HCT116 (cell line): Measurements from ENCODE around the gene TMTC2. TPM values are rescaled to one million over a fixed set of nuclear protein-coding genes. Genes with fewer than 3 reads are reported as not detected.

ENCODE experiments used
- ATAC-seq: fragments of 200-7000 bp; cut with Tn5 transposase; 2 replicates; pipeline ENCODE4 v1.9.1; 2020; ENCODE audit warnings: mild to moderate bottlenecking, moderate library complexity
- BruUV-seq: library from RNA; stranded (reverse); fragments of 400-500 nt; replicated peaks from 2 replicates; lab custom pipeline; 2021; lab: Mats Ljungman, UMichigan
- CTCF ChIA-PET: fragments of 300-600 bp; sonication (Branson Sonifier 250); formaldehyde crosslinking; loops from one replicate; lab custom pipeline; 2021; ENCODE audit warnings: antibody characterized with exemption; lab: Charles Lee
- POLR2A ChIA-PET: fragments of 300-600, 350-600 bp; sonication (Branson Sonifier 250); formaldehyde crosslinking; loops from one replicate; lab custom pipeline; 2021; ENCODE audit warnings: antibody characterized with exemption; lab: Charles Lee
- RAD21 ChIA-PET, 2 experiments: fragments of 300-600 bp; sonication (Branson Sonifier 250); formaldehyde crosslinking; loops; one replicate each; lab custom pipeline; 2023; ENCODE audit warnings: low total read pairs in 2 of 2; ENCODE audit not compliant: uncharacterized antibody in 2 of 2, unreplicated experiment in 2 of 2, low non-redundant PET in 1 of 2; lab: Charles Lee
- DNase-seq: peaks from one replicate; pipeline ENCODE4 v3.0.0-alpha.2; 2010; ENCODE audit warnings: low read depth, low spot score
- H2AFZ ChIP-seq: fragments of 200-600 bp; shearing (Covaris generic), sonication (generic); 2 replicates; pipeline ENCODE4 v1.6.1; 2017; ENCODE audit warnings: low read depth, mixed run types, mixed read lengths, antibody characterized with exemption, low read length; ENCODE audit not compliant: poor library complexity, severe bottlenecking
- H3K27ac ChIP-seq: 2 replicates; pipeline ENCODE4 v1.5.1; 2012; ENCODE audit warnings: low read depth, low read length
- H3K27me3 ChIP-seq: fragments of 200-600 bp; sonication (generic); 2 replicates; pipeline ENCODE4 v1.6.1; 2016; ENCODE audit warnings: mixed run types, low read length, mixed read lengths; ENCODE audit not compliant: insufficient read depth
- H3K36me3 ChIP-seq, 2 experiments: fragments of 200-500 bp in 1 of 2; fragments of 200-600 bp in 1 of 2; sonication (Bioruptor generic) in 1 of 2; sonication (generic) in 1 of 2; 2 replicates each; pipeline versions ENCODE4 v1.5.1 to v1.6.1; 2014 to 2016; ENCODE audit warnings: low read length in 2 of 2, inconsistent platforms in 1 of 2, mixed read lengths in 1 of 2, mixed run types in 1 of 2; ENCODE audit not compliant: insufficient read depth in 2 of 2, control insufficient read depth in 1 of 2
- H3K4me1 ChIP-seq, 2 experiments: fragments of 200-600 bp in 1 of 2; sonication (generic) in 1 of 2; 2 replicates each; pipeline versions ENCODE4 v1.5.1 to v1.6.1; 2012 to 2017; ENCODE audit warnings: low read length in 2 of 2, inconsistent platforms in 1 of 2, mild to moderate bottlenecking in 1 of 2, mixed read lengths in 1 of 2, mixed run types in 1 of 2, moderate library complexity in 1 of 2; ENCODE audit not compliant: insufficient read depth in 2 of 2, control insufficient read depth in 1 of 2
- H3K4me2 ChIP-seq: fragments of 200-600 bp; sonication (generic); 2 replicates; pipeline ENCODE4 v1.6.1; 2017; ENCODE audit warnings: mixed run types, low read length, mixed read lengths
- H3K4me3 ChIP-seq, 2 experiments: fragments of 200-600 bp in 1 of 2; sonication (generic) in 1 of 2; replicated peaks in 1 of 2; 2 replicates each; pipeline ENCODE4 v1.5.1; 2011 to 2016; ENCODE audit warnings: low read length in 2 of 2, control low read depth in 1 of 2, low read depth in 1 of 2, mild to moderate bottlenecking in 1 of 2, mixed read lengths in 1 of 2, mixed run types in 1 of 2
- H3K79me2 ChIP-seq: fragments of 200-600 bp; sonication (generic); 2 replicates; pipeline ENCODE4 v1.6.1; 2017; ENCODE audit warnings: mild to moderate bottlenecking, mixed run types, low read length, moderate library complexity, mixed read lengths; ENCODE audit not compliant: insufficient read depth
- H3K9ac ChIP-seq: fragments of 200-600 bp; sonication (generic); 2 replicates; pipeline ENCODE4 v1.6.1; 2016; ENCODE audit warnings: low read length, mixed read lengths
- H3K9me2 ChIP-seq: fragments of 200-600 bp; sonication (generic), shearing (Covaris generic); 2 replicates; pipeline ENCODE4 v1.6.1; 2017; ENCODE audit warnings: mixed run types, mild to moderate bottlenecking, moderate library complexity; ENCODE audit not compliant: insufficient read depth
- H3K9me3 ChIP-seq, 2 experiments: fragments of 200-500 bp in 1 of 2; fragments of 200-600 bp in 1 of 2; sonication (Bioruptor generic) in 1 of 2; sonication (generic) in 1 of 2; 2 replicates each; pipeline ENCODE4 v1.6.1; 2014 to 2017; ENCODE audit warnings: low read length in 2 of 2, mixed read lengths in 2 of 2, inconsistent platforms in 1 of 2, low read depth in 1 of 2, mild to moderate bottlenecking in 1 of 2, mixed run types in 1 of 2, moderate library complexity in 1 of 2; ENCODE audit not compliant: control insufficient read depth in 1 of 2, insufficient read depth in 1 of 2
- H4K20me1 ChIP-seq: fragments of 200-600 bp; sonication (generic), shearing (Covaris generic); 2 replicates; pipeline ENCODE4 v1.6.1; 2017; ENCODE audit warnings: mixed run types, mild to moderate bottlenecking, moderate library complexity; ENCODE audit not compliant: insufficient read depth
- CBX3 ChIP-seq: IDR thresholded peaks from 2 replicates; pipeline ENCODE4 v1.6.1; 2012; ENCODE audit warnings: low read depth
- CEBPB ChIP-seq: IDR thresholded peaks from 2 replicates; pipeline ENCODE4 v1.6.1; 2012; ENCODE audit warnings: low read depth
- CTCF ChIP-seq, 3 experiments: fragments of 200-600 bp in 1 of 3; sonication (generic) in 1 of 3; IDR thresholded peaks in 2 of 3; conservative IDR thresholded peaks in 1 of 3; 2 replicates each; pipeline ENCODE4 v1.5.1; 2012 to 2017; ENCODE audit warnings: low read depth in 2 of 3, low read length in 2 of 3, antibody characterized with exemption in 1 of 3, borderline replicate concordance in 1 of 3, control low read depth in 1 of 3, mild to moderate bottlenecking in 1 of 3, mixed read lengths in 1 of 3, mixed run types in 1 of 3, moderate library complexity in 1 of 3; ENCODE audit not compliant: insufficient read depth in 1 of 3
- EZH2 ChIP-seq: fragments of 200-600 bp; sonication (generic); IDR thresholded peaks from 2 replicates; pipeline ENCODE4 v1.6.1; 2017; ENCODE audit warnings: antibody characterized with exemption, mixed run types
- EZH2phosphoT487 ChIP-seq: fragments of 200-600 bp; IDR thresholded peaks from 2 replicates; pipeline ENCODE4 v1.6.1; 2018; ENCODE audit warnings: antibody characterized with exemption, borderline replicate concordance
- FOSL1 ChIP-seq: IDR thresholded peaks from 2 replicates; pipeline ENCODE4 v1.6.1; 2012; ENCODE audit warnings: low read depth
- JUND ChIP-seq: IDR thresholded peaks from 2 replicates; pipeline ENCODE4 v1.6.1; 2012
- POLR2A ChIP-seq: IDR thresholded peaks from 2 replicates; pipeline ENCODE4 v1.7.0; 2011; ENCODE audit warnings: borderline replicate concordance; ENCODE audit not compliant: insufficient read depth, insufficient read length; ENCODE audit errors: extremely low read depth
- POLR2AphosphoS5 ChIP-seq: IDR thresholded peaks from 2 replicates; pipeline ENCODE4 v1.6.1; 2011; ENCODE audit warnings: mild to moderate bottlenecking, low read depth, low read length, moderate library complexity
- RAD21 ChIP-seq: IDR thresholded peaks from 2 replicates; pipeline ENCODE4 v1.6.1; 2012; ENCODE audit warnings: low read depth, mild to moderate bottlenecking
- SIN3A ChIP-seq: IDR thresholded peaks from 2 replicates; pipeline ENCODE4 v1.6.1; 2012; ENCODE audit warnings: low read depth
- SP1 ChIP-seq: IDR thresholded peaks from 2 replicates; pipeline ENCODE4 v1.6.1; 2012; ENCODE audit warnings: low read depth
- SRF ChIP-seq: IDR thresholded peaks from 2 replicates; pipeline ENCODE4 v1.6.1; 2012; ENCODE audit warnings: low read depth
- TCF7L2 ChIP-seq: IDR thresholded peaks from 2 replicates; pipeline ENCODE4 v1.7.0; 2011; ENCODE audit warnings: borderline replicate concordance, inconsistent platforms; ENCODE audit not compliant: insufficient read depth, insufficient read length; ENCODE audit errors: extremely low read depth
- ZFX ChIP-seq: fragments of 450-650 bp; IDR thresholded peaks from 2 replicates; pipeline ENCODE4 v1.6.1; 2017
- intact Hi-C: fragments of 100-400 bp; cut with micrococcal nuclease; formaldehyde crosslinking; loops from 2 replicates; pipeline ENCODE4 v1.10.0; 2022
- total RNA-seq: library from RNA; stranded (reverse); gene quantifications from one replicate; pipeline ENCODE4 v1.2.1, GENCODE V29; 2021; ENCODE audit not compliant: unreplicated experiment
- TF ChIP-seq, protein P1 (sequence below): IDR thresholded peaks from 2 replicates; pipeline ENCODE4 v1.6.1; 2012

Gene TMTC2
- total RNA-seq, 1 experiment from 2014 or later, result 11.5 TPM

DNA sequence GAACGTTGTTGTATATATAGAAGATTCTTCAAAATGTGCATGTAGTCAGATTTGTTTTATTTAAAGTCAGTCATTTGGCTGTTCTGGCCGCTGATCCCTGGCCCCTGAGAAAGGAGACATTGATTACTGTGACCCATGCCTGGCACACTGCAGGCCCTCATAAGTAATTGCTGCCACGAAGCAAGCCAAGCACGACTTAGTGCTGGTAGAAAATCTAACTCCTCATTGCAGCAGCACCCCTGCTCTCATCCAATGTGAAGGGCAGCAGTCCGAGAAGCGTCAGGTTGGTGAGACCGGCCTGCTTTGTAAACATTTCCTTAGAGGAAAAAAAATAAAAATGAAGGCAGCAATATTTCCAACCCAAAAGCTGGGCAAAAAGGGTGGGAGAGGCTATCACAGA, 22.8 kb upstream of the TMTC2 start:
- Histone ChIP-seq H3K9ac (no peak overlapping the region), H3K27ac (no peak overlapping the region), H3K9me2 (no peaks in the 10 kb centered on the region), H3K4me3 (no peak overlapping the region), H3K79me2 (no peaks in the 10 kb centered on the region), H3K4me1 (peaks cover 0 to 8% of the 10 kb centered on the region in 2 experiments; a peak in 1 of 4 replicates), H3K36me3 (no peaks in the 10 kb centered on the region), H3K9me3 (no peaks in the 10 kb centered on the region), H2AFZ (no peak overlapping the region), H4K20me1 (no peaks in the 10 kb centered on the region), H3K27me3 (no peaks in the 10 kb centered on the region), H3K4me2 (no peak overlapping the region)
- ChIA-PET RAD21 (no interaction called here), POLR2A (no interaction called here), CTCF (interaction anchor here (1.2 kb wide), 1 partner anchor 22 kb away, joined by 3 read pairs; no protein-coding TSS in a partner anchor)
- DNase-seq, result no peak
- ATAC-seq, result no peak
- no TSS peak for BruUV-seq
- TF ChIP-seq FOSL1 (no peak), SRF (no peak), CEBPB (no peak), EZH2phosphoT487 (no peak), POLR2A (no peak), EZH2 (no peak), POLR2AphosphoS5 (no peak), TCF7L2 (no peak), ZFX (no peak), RAD21 (no peak), SIN3A (no peak), CTCF (IDR thresholded peaks at IDR 0.05 in 2 of 3, conservative IDR thresholded peaks at IDR 0.05 in 1 of 3; ENCODE audit: borderline replicate concordance in 1 of 3, insufficient read depth in 1 of 3, low read depth in 2 of 3, low read length in 2 of 3) (no peak), CBX3 (no peak), SP1 (no peak), JUND (no peak)
- TF ChIP-seq, protein P1, sequence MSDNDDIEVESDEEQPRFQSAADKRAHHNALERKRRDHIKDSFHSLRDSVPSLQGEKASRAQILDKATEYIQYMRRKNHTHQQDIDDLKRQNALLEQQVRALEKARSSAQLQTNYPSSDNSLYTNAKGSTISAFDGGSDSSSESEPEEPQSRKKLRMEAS, result no peak
- intact Hi-C loops, result no loop called here
